Fibroblast of lung (primary cell): Measurements from ENCODE around the gene TFF2.

Source experiments
- CTCF ChIP-seq, 2 donors: IDR thresholded peaks in 1 of 2; conservative IDR thresholded peaks in 1 of 2; 1 replicate in 1 of 2; 2 replicates in 1 of 2; pipeline ENCODE4 v1.5.1; 2011 to 2012; ENCODE audit warnings: low read length in 2 of 2, control low read depth in 1 of 2, inconsistent platforms in 1 of 2, low read depth in 1 of 2, mild to moderate bottlenecking in 1 of 2
- EZH2 ChIP-seq: IDR thresholded peaks from 2 replicates; pipeline ENCODE4 v1.5.1; 2012; ENCODE audit warnings: low read length, control low read depth, mild to moderate bottlenecking; ENCODE audit errors: missing control alignments

- no peak for TF ChIP-seq CTCF (conservative IDR thresholded peaks at IDR 0.05 in 1 of 2, IDR thresholded peaks at IDR 0.05 in 1 of 2; ENCODE audit: low read depth in 1 of 2, low read length in 2 of 2)
- TF ChIP-seq EZH2, result no peak
Observed at GRCh38 chr21:42302794-42303193, 48.0 kb downstream of the TFF2 start.
